Stimulated activated CD8-positive, alpha-beta memory T cell treated with anti-CD3 and anti-CD28 coated beads, Interleukin-12 subunit alpha, Interleukin-12 subunit beta, amount 100 ng/mL, for 4 hours (primary cell): Measurements from ENCODE around the gene SLC9A9.
A peak's percentile ranks its signal among the peaks of the same experiment; 100 is the strongest.

Experiments
- DNase-seq: peaks from one replicate; pipeline ENCODE4 v3.0.0-alpha.2; 2020; ENCODE audit warnings: low read depth

Gene SLC9A9

GRCh38 chr3:143693506-143693905 lies 154.8 kb downstream of the SLC9A9 start:
- no peak for DNase-seq

DNA sequence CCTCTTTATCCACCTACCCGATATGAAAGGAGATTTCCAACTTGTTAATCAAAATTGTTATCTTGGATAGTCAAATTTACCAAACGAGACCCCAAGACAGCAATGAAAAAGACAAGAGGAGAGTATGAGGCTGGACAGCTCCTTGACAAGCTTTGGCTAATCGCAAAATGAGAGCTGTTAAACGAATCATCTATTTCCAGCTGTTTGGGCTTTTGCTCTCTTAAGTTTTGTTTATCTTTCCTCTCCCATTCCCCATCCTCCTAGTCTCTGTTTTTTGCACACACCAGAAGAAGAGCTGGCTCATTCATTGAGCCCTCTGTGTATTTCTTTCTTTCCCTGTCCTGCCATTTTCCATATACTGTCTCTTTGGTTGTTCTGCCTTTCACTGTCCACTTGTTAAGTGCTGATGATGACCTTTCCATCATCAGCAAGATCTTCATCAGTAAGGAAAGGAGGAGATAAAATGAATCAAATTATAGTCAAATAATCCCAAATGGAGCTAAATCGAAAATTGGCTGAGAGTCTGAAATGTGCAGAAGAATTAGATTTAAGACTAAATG lies 161.6 kb downstream of the SLC9A9 start:
- no peak for DNase-seq

GRCh38 chr3:143685491-143685890 lies 162.8 kb downstream of the SLC9A9 start:
- no peak for DNase-seq

DNA sequence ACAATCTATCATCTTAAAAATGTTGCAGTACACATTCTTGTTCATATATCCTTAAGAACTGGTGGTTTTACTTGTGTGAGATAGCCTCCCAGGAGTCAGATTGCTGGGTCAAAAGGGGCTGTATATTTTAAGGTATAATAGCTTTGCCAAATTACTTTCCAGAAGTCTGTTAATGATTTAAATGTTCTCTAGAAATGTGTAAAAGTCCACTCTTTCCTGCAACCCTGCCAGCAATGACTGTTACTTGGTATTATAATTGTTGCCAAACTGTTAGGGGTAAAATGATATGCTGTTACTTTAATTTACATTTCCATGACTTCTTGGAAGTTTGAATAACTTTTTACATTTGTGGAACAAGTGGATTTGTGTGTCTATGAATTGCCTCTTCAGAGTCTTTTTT lies 170.8 kb downstream of the SLC9A9 start:
- DNase-seq, result no peak

GRCh38 chr3:143676747-143677146 lies 171.5 kb downstream of the SLC9A9 start:
- no peak for DNase-seq

- no peak for DNase-seq
These were observed 172.2 kb downstream of the SLC9A9 start for GRCh38 chr3:143676021-143676420.

DNA sequence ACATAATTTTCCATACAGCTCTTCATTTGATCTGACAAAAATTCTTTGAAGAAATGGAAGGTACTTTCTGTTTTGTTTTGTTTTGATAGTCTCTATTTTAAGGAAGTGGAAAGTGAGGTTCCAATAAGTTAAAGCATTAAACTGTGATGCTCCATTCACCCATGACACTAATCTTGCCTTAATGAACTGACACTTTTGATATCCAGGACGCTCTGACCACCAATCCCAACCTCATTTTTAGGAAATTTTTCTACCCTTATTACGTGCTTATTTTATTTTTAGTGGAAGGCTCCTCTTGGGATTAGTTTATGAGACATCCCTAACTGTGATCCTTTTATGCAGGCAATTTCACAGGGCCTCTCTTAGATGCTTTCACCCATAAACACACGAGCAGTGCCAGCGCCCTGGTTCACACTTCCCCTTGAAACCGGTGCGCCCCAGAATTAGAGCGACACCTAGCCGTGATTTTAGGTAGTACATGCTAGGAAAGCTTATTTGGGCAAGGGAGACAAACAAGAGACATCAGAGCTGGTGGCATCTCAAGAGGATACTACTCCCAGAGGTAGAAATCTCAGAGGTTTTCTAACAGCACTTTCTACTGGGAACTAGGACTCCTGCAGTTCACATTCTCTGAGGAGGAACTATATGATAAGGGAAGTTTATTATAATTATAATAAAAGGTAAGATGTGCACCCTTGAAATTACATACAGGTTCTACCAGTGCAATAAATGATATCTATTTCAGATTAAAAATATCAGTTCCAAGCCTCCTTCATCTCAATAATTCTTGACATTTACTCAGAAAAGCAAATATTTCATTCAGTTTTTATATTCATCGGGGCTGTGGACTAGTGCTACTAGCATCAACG lies 173.9 kb downstream of the SLC9A9 start:
- DNase-seq, result peak; percentile 21

DNA sequence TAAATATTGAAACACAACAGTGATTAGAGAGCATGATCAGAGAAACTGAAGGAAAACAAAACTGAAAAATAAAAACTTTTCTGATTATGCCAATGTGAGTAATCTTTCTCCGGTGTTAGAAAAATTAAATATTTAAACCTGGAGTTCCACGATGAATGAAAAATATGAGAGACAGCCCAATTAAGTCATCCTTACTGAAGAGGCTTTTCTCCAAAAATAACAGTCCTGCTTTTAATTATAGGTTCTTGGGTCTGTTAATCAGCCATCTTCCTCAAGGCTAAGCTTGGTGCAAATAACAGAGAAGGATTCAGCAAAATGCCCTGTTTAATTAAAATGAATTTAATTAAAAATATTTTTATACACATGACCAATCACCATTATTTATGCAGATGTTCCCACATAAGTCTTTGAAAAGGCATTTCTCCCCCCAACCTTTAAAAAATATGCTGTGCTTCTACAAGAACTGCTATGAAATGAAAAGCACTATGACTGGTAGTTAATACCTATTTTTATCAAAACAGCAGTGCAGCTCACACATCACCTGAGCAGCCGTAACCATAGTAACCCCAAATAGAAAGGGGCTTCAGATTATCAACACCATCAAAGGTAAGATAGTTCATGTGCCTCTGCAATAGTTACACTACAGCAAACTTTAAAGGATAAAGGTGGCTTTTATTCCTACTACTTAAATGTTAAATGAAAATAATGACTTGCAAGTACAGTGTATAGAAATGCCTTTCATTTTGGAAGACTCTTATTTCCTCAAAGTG lies 175.7 kb downstream of the SLC9A9 start:
- no peak for DNase-seq

- DNase-seq, result no peak
These were observed 176.6 kb downstream of the SLC9A9 start for GRCh38 chr3:143671626-143672025.

DNA sequence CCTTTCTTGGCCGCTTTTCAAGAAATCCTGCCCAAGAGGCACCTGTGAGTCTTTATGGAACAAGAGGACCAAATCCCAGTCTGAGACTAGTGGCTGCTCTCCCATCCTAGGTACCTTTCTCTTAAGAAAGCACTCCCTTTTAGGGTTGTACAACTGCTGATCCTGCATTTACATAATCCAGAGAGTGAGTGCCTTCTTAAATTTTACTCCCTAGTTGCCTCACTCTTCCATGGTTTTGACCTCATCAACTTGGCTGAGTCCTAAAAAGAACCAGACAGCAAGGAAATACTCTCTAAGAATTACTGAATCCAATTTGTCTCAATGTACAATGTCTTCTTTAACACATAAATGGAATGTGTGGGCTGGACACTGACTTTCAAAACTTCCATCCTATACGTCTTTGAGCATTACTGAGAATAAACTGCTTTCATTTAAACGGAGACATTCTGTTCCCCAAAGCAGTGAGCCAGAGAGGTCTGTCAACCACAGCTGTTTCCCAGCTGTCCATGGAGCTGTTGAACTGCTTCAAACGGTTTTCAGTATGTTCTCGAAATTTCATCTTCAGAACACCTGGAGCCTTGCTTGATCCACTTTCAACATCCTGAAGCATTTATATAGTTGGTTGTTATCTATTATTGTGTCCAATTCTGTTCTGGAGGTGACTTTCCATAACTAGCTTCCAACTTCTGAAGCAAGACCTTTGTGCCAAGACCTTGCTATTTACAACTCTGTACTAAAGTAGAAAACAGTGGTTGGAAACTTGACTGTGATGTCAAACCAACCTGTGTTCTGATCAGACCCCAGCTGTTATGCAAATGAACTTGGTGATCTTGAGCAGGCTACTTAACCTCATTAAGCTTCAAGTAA lies 179.1 kb downstream of the SLC9A9 start:
- DNase-seq, result no peak

DNA sequence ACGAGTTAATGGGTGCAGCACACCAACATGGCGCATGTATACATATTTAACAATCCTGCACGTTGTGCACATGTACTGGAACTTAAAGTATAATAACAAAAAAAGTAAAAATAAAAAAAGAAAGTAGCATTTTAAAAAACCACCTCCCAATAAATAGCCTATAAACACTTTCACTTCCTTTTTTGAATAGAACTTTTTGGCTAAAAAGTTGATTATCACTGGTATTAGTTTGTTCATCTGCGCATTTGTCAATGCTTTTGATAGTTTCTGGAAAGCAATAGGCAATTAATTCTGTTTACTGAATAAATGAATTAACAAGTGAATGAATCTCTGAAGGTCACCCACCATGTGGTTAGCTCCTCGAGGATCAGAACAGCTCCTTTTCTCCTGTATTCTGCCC lies 179.9 kb downstream of the SLC9A9 start:
- DNase-seq, result no peak

- no peak for DNase-seq
These were observed 186.6 kb downstream of the SLC9A9 start for GRCh38 chr3:143661677-143662076.

DNA sequence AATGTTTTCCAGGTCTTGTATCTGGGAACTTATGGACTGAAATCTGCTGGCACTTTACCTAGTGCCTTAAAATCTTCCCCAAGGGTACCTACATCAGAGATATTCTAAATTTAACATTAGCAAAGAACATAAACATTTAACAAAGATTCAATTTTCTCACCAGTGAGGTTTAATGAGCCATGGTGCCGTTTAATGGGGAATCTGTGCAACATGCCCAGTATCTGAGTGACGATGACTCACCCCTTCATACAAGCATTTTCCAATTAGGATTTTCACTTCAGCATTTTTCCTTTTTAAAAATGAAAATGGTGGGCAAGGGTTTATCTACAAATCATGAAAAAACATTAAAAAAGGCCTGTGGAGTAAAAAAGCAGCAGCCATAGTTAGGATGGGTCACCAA lies 189.4 kb downstream of the SLC9A9 start:
- DNase-seq, result no peak

GRCh38 chr3:143658116-143658515 lies 190.2 kb downstream of the SLC9A9 start:
- no peak for DNase-seq

- DNase-seq, result no peak
These were observed 190.9 kb downstream of the SLC9A9 start for GRCh38 chr3:143657391-143657790.

DNA sequence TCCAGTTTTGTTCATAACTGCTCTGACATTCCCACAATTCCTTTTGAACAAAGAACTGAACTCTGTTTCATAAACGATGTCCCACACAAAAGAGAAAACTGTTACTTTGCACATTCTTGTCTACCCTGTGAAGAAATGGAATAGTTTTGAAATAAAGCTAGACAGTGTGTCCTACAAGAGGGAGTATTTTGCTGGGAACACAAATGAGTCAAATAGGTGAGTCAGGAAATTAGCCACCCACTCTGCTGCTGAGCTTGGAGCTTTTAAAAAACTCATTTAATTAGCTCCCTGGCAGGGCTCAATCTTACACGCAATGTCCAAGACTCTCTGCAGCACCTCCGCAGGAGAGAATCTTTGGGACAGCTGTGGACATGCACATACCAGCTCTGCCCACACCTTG lies 193.4 kb downstream of the SLC9A9 start:
- DNase-seq, result no peak

- DNase-seq, result no peak
These were observed 194.3 kb downstream of the SLC9A9 start for GRCh38 chr3:143653935-143654334.

DNA sequence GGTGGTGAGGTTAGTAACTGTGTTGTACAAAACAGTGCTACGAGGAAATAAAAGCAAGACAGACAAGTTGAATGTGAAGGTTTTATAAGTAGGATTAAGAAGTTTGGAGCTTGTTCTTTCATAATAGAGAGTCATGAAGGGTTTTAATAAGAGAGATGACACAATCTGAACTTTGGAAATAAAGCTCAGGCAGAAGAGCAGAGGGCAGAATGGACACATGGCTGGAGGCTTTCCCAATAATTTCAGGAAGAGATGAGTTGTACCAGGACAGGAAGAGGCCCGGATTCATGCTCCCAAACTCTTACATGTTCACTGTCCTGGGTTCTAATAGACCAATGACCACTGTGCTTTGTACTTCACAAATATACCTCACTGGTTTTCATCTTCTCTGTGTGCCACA lies 194.8 kb downstream of the SLC9A9 start:
- no peak for DNase-seq

DNA sequence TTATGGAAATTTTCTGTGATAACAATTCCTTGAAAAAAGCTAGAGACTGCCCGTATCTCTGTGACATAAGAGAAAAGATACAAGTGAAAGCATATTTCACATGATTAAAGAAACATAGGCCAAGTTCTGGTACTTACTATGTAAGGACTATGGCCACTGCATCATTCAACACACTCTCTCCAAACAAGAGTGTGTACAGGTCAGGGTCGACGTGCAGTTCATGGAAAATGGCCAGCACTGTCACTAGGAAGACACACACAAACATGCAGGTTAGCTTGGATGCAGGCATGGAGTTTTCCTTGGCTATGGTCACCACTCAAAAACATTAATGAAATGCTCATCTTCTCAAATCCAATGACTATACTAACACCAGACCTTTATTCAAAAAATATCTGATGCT lies 196.2 kb downstream of the SLC9A9 start:
- no peak for DNase-seq

DNA sequence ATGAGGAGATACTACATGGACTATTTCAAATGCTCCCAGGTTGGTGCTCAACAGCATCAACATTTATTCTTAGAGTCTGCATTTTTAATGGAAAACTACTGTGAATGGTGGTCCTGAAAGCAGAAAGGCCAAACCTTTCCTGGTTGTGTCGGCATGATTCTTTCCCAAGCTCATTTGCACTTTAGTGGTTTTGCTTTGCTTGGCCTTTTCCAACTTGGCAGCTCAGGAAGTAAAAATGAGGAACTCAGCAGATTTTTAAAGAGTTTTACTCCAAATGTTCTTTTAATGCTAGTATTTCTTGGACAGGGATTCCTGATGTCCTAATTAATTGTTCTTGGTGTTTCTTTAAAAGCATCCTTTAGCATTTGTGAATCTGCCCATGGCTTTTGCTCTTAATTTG lies 197.4 kb downstream of the SLC9A9 start:
- no peak for DNase-seq

DNA sequence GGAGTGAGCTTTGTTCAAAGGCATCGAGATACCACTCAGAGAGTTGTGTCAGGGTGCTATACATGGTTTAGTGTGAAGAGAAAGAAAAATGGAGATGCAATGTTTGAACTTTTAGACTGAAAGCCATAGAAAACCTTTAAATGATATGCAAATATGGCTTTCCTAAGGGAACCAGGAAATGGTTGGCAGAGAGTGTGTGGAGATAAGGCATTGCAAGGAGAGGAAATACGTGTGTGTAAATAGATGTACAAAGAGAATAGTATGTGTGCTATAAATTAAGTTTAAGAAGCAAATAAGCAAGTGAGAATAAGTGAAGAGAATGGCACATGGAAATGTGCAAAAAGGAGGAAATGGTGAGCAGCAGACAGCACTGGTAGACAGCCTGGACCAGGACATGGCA lies 198.1 kb downstream of the SLC9A9 start:
- DNase-seq, result no peak

DNA sequence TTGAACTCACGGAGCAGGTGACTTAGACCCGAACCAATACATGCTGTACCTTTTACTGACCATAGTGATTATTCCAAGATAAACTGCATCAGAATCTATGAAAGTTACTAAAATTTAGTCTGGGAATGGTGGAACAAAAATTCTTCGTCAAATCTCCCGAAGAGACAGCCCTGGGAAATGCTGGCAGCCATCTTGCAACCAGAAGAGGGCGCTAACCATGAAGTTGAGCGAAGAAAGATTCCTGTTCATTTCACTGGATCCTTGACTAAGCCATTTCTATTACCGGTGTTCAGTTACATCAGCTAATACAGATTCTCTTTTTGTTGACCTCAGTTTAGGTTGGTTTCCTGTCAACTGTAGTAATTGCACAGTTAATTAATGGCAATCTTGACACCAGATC lies 199.6 kb downstream of the SLC9A9 start:
- no peak for DNase-seq
